ENCODE data around the gene CLCN7. TPM values are rescaled to one million over a fixed set of nuclear protein-coding genes. Genes with fewer than 3 reads are reported as not detected.

Gene CLCN7
- total and polyA plus RNA-seq, 2 of the 13 experiments (the other 11 are each of a cell fraction or from before 2014, with no cell fraction given), result 24.6 to 25.1 TPM

DNA sequence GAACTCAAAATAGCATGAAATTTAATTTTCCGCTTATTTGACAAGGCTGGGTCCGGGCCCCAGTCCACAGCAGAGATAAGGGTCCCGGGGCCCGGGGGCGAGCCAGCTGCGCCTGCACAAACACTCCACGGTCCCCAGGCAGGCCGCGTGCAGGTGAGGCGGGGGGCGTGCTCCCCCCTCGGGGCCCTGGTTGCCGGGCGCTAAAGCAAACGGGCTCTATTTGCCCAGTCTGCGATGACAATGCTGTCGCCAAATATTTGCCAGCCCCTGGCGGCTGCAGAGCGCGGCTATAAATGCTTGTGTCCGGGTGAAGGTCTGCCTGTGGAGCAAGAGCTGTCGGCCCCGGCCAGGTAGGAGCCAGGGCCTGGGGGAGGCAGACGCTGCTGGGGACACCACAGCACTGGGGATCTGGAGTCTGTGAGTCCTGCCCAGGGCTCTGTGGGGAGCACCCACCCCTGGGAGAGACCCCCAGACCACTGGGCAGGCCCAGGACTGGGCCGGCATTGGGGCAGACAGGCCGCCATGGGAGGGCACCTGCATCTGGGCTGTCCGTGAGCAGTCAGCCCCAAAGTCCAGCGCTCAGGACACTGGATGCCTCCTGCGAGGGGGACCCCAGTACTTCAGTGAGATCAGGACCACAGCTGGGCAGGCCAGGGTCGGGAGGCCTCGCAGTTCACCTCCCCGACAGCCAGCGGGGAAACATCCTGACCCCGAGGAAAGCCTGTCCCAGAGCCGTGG is 43.9 kb downstream of the CLCN7 start, which contains the start of gene PERCC1 (continued):
- TF ChIP-seq, protein P1, sequence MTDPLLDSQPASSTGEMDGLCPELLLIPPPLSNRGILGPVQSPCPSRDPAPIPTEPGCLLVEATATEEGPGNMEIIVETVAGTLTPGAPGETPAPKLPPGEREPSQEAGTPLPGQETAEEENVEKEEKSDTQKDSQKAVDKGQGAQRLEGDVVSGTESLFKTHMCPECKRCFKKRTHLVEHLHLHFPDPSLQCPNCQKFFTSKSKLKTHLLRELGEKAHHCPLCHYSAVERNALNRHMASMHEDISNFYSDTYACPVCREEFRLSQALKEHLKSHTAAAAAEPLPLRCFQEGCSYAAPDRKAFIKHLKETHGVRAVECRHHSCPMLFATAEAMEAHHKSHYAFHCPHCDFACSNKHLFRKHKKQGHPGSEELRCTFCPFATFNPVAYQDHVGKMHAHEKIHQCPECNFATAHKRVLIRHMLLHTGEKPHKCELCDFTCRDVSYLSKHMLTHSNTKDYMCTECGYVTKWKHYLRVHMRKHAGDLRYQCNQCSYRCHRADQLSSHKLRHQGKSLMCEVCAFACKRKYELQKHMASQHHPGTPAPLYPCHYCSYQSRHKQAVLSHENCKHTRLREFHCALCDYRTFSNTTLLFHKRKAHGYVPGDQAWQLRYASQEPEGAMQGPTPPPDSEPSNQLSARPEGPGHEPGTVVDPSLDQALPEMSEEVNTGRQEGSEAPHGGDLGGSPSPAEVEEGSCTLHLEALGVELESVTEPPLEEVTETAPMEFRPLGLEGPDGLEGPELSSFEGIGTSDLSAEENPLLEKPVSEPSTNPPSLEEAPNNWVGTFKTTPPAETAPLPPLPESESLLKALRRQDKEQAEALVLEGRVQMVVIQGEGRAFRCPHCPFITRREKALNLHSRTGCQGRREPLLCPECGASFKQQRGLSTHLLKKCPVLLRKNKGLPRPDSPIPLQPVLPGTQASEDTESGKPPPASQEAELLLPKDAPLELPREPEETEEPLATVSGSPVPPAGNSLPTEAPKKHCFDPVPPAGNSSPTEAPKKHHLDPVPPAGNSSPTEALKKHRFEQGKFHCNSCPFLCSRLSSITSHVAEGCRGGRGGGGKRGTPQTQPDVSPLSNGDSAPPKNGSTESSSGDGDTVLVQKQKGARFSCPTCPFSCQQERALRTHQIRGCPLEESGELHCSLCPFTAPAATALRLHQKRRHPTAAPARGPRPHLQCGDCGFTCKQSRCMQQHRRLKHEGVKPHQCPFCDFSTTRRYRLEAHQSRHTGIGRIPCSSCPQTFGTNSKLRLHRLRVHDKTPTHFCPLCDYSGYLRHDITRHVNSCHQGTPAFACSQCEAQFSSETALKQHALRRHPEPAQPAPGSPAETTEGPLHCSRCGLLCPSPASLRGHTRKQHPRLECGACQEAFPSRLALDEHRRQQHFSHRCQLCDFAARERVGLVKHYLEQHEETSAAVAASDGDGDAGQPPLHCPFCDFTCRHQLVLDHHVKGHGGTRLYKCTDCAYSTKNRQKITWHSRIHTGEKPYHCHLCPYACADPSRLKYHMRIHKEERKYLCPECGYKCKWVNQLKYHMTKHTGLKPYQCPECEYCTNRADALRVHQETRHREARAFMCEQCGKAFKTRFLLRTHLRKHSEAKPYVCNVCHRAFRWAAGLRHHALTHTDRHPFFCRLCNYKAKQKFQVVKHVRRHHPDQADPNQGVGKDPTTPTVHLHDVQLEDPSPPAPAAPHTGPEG (CRISPR knock-in tag; IDR thresholded peaks at IDR 0.05), result no peak
- TF ChIP-seq RBM22 (optimal IDR thresholded peaks at IDR 0.05; ENCODE audit: low read length) (no peak), SUZ12 (IDR thresholded peaks at IDR 0.05; ENCODE audit: low read depth, low read length) (no peak), EEA1 (CRISPR knock-in tag; IDR thresholded peaks at IDR 0.05; ENCODE audit: borderline replicate concordance) (no peak), SIX4 (CRISPR knock-in tag; IDR thresholded peaks at IDR 0.05) (no peak), ZNF737 (CRISPR knock-in tag; IDR thresholded peaks at IDR 0.05; ENCODE audit: borderline replicate concordance) (no peak), NAIF1 (CRISPR knock-in tag; IDR thresholded peaks at IDR 0.05; ENCODE audit: borderline replicate concordance) (no peak), ZNF768 (CRISPR knock-in tag; IDR thresholded peaks at IDR 0.05) (no peak), ZNF780A (CRISPR knock-in tag; IDR thresholded peaks at IDR 0.05) (no peak)
- TF ChIP-seq, protein P2, sequence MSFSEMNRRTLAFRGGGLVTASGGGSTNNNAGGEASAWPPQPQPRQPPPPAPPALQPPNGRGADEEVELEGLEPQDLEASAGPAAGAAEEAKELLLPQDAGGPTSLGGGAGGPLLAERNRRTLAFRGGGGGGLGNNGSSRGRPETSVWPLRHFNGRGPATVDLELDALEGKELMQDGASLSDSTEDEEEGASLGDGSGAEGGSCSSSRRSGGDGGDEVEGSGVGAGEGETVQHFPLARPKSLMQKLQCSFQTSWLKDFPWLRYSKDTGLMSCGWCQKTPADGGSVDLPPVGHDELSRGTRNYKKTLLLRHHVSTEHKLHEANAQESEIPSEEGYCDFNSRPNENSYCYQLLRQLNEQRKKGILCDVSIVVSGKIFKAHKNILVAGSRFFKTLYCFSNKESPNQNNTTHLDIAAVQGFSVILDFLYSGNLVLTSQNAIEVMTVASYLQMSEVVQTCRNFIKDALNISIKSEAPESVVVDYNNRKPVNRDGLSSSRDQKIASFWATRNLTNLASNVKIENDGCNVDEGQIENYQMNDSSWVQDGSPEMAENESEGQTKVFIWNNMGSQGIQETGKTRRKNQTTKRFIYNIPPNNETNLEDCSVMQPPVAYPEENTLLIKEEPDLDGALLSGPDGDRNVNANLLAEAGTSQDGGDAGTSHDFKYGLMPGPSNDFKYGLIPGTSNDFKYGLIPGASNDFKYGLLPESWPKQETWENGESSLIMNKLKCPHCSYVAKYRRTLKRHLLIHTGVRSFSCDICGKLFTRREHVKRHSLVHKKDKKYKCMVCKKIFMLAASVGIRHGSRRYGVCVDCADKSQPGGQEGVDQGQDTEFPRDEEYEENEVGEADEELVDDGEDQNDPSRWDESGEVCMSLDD (CRISPR knock-in tag; IDR thresholded peaks at IDR 0.05; ENCODE audit: borderline replicate concordance), result no peak
- TF ChIP-seq, protein P3, sequence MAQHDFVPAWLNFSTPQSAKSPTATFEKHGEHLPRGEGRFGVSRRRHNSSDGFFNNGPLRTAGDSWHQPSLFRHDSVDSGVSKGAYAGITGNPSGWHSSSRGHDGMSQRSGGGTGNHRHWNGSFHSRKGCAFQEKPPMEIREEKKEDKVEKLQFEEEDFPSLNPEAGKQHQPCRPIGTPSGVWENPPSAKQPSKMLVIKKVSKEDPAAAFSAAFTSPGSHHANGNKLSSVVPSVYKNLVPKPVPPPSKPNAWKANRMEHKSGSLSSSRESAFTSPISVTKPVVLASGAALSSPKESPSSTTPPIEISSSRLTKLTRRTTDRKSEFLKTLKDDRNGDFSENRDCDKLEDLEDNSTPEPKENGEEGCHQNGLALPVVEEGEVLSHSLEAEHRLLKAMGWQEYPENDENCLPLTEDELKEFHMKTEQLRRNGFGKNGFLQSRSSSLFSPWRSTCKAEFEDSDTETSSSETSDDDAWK (CRISPR knock-in tag; IDR thresholded peaks at IDR 0.05), result no peak
- TF ChIP-seq, protein P4, sequence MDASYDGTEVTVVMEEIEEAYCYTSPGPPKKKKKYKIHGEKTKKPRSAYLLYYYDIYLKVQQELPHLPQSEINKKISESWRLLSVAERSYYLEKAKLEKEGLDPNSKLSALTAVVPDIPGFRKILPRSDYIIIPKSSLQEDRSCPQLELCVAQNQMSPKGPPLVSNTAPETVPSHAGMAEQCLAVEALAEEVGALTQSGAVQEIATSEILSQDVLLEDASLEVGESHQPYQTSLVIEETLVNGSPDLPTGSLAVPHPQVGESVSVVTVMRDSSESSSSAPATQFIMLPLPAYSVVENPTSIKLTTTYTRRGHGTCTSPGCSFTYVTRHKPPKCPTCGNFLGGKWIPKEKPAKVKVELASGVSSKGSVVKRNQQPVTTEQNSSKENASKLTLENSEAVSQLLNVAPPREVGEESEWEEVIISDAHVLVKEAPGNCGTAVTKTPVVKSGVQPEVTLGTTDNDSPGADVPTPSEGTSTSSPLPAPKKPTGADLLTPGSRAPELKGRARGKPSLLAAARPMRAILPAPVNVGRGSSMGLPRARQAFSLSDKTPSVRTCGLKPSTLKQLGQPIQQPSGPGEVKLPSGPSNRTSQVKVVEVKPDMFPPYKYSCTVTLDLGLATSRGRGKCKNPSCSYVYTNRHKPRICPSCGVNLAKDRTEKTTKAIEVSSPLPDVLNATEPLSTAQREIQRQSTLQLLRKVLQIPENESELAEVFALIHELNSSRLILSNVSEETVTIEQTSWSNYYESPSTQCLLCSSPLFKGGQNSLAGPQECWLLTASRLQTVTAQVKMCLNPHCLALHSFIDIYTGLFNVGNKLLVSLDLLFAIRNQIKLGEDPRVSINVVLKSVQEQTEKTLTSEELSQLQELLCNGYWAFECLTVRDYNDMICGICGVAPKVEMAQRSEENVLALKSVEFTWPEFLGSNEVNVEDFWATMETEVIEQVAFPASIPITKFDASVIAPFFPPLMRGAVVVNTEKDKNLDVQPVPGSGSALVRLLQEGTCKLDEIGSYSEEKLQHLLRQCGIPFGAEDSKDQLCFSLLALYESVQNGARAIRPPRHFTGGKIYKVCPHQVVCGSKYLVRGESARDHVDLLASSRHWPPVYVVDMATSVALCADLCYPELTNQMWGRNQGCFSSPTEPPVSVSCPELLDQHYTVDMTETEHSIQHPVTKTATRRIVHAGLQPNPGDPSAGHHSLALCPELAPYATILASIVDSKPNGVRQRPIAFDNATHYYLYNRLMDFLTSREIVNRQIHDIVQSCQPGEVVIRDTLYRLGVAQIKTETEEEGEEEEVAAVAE (CRISPR knock-in tag; IDR thresholded peaks at IDR 0.05; ENCODE audit: borderline replicate concordance), result peak; percentile 68; the same call in 1 of the 2 replicates
